Progenitor cell of endocrine pancreas (in vitro differentiated cells): ENCODE data around the gene NFU1. TPM values are rescaled to one million over a fixed set of nuclear protein-coding genes. Genes with fewer than 3 reads are reported as not detected.

Experiments
- DNase-seq: peaks from one replicate; pipeline ENCODE4 v3.0.0; 2021; ENCODE audit warnings: low spot score; ENCODE audit not compliant: unreplicated experiment
- H3K27ac Mint-ChIP-seq: 2 replicates; pipeline ENCODE4 v1.8.0; 2021; ENCODE audit warnings: mild to moderate bottlenecking, moderate library complexity, mixed read lengths
- H3K27me3 Mint-ChIP-seq: 2 replicates; pipeline ENCODE4 v1.8.0; 2021; ENCODE audit warnings: mixed read lengths
- H3K36me3 Mint-ChIP-seq: 2 replicates; pipeline ENCODE4 v1.8.0; 2022; ENCODE audit warnings: mixed read lengths; ENCODE audit not compliant: insufficient read depth
- H3K4me1 Mint-ChIP-seq: 2 replicates; pipeline ENCODE4 v1.8.0; 2021; ENCODE audit warnings: low read depth, mixed read lengths
- H3K4me3 Mint-ChIP-seq: 2 replicates; pipeline ENCODE4 v1.8.0; 2021; ENCODE audit warnings: low read depth, mild to moderate bottlenecking, moderate library complexity, mixed read lengths
- H3K9me3 Mint-ChIP-seq: 2 replicates; pipeline ENCODE4 v1.8.0; 2021; ENCODE audit warnings: low read depth, mixed read lengths
- total RNA-seq: library from RNA; stranded (reverse); gene quantifications from 2 replicates; pipeline ENCODE4 v1.2.1, GENCODE V29; 2021
- TF ChIP-seq, protein P1 (sequence below): fragments of 200-600 bp; sonication (generic); IDR thresholded peaks from one replicate; pipeline ENCODE4 v1.5.0; 2021; ENCODE audit warnings: antibody characterized with exemption, mild to moderate bottlenecking; ENCODE audit not compliant: unreplicated experiment

The NFU1 gene
- total RNA-seq, 1 donor from 2014 or later, result 44.1 TPM

DNA sequence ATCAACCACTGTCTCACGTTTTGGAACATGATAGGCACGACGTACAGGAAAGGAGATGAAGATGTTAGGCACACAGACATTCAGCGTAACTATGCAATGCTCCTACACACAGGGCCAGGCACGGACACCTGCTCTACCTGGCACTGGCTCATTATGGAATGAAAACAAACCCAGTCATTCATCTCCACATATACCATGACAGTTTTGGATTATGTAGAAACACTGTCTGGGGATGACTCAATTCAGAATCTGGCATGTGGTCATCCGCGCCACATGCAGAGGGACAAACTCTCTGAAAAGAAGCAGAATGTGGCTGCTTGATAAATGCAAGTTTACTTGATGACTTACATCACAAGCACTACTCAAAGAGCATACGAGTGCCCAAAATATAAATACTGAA is 29.5 kb upstream of the NFU1 start:
- no peaks in the 10 kb centered on the region for H3K9me3 Mint-ChIP-seq
- H3K27me3 Mint-ChIP-seq, result no peaks in the 10 kb centered on the region
- H3K36me3 Mint-ChIP-seq, result peaks cover 12% of the 10 kb centered on the region
- no peak overlapping the region for H3K4me3 Mint-ChIP-seq
- H3K4me1 Mint-ChIP-seq, result peaks cover 2% of the 10 kb centered on the region
- DNase-seq, result no peak
- H3K27ac Mint-ChIP-seq, result no peak overlapping the region
- TF ChIP-seq, protein P1, sequence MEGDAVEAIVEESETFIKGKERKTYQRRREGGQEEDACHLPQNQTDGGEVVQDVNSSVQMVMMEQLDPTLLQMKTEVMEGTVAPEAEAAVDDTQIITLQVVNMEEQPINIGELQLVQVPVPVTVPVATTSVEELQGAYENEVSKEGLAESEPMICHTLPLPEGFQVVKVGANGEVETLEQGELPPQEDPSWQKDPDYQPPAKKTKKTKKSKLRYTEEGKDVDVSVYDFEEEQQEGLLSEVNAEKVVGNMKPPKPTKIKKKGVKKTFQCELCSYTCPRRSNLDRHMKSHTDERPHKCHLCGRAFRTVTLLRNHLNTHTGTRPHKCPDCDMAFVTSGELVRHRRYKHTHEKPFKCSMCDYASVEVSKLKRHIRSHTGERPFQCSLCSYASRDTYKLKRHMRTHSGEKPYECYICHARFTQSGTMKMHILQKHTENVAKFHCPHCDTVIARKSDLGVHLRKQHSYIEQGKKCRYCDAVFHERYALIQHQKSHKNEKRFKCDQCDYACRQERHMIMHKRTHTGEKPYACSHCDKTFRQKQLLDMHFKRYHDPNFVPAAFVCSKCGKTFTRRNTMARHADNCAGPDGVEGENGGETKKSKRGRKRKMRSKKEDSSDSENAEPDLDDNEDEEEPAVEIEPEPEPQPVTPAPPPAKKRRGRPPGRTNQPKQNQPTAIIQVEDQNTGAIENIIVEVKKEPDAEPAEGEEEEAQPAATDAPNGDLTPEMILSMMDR, result no peak

DNA sequence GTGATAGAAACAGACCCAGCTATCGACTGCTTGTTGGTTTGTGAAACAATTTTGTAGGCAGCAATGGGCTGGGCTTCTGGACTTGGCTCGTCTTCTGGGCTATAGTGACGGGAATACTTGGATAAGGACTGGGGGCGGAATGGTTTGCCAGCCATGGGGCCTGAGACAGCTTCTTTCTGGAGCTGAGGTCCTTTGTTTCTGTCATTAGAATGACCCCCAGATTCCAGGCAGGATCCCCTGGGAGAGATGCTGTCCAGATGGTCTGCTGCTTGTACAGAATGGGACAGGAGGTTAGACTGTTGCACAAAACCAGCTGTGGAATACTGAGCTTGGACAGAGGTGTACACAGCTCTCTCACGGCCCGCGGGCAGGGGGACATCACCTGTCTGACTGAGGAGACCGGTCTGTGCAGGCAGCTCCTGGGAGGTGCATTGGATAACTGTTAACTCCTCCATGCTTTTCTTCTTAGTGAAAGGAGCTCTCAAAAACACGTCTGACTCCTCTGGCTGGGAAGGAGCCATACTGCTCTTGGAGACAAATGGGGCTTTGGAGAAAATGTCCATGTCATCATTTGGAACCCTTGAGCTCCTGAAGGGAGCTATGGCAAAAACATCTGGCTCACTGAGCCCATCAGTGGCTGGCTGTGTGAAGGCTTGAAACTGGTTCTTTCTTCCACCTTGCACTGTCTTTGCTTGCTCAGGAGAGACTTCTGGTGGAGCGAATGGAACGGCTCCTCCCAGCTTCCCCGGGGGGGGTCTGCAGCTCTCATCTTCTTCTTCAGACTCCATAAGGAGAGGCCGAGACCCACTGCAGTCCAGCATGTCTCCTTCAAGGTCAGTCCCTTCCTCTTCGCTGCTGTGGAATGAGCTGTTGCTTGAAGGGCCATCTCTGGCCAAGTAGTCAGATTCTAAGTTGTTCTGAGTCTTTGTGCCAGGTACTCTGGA is 28.6 kb upstream of the NFU1 start:
- Mint-ChIP-seq H3K27me3 (no peaks in the 10 kb centered on the region), H3K4me1 (peaks cover under 1% of the 10 kb centered on the region), H3K9me3 (no peaks in the 10 kb centered on the region), H3K4me3 (no peak overlapping the region), H3K27ac (no peak overlapping the region), H3K36me3 (peaks cover 12% of the 10 kb centered on the region)
- TF ChIP-seq, protein P1, result no peak
- no peak for DNase-seq

DNA sequence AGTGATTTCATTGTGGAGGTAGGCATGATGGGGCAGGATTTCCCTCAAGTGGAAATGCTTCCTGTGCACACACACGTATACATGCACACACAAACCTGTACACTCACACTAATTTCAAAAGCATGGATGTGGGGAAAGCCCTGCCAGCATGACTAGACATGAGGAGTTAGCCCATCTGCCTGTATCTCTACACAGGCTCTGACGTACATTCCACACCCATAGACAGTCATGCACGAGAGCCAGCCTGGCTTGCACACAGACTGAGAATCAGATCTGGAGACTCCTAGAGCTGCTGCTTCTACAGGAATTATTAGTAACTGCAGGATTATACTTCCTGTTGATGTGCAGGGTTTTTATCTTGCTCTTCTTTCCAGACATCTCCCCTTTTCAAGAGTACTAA is 27.3 kb upstream of the NFU1 start:
- DNase-seq, result no peak
- no peaks in the 10 kb centered on the region for H3K4me1 Mint-ChIP-seq
- no peaks in the 10 kb centered on the region for H3K27me3 Mint-ChIP-seq
- no peaks in the 10 kb centered on the region for H3K9me3 Mint-ChIP-seq
- TF ChIP-seq, protein P1, result no peak
- H3K4me3 Mint-ChIP-seq, result no peak overlapping the region
- peaks cover 12% of the 10 kb centered on the region for H3K36me3 Mint-ChIP-seq
- no peak overlapping the region for H3K27ac Mint-ChIP-seq

DNA sequence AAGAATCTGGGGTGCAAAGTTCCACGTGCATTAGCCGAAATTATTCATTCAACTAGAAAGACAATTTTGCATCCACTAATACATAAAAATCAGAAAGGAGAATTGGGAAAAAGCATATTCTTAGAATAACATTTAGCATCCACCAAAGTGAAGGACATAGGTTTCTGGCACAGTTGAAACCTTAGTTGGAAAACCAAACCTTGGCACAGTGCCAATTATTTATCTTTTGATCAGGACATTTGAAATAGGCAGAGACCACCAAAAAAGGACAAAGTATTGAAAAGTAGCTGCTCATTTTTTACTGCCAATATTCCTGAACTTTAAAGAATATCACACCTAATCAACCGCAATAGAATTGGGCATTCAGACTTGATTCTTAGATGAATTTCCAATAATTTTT is 25.5 kb upstream of the NFU1 start:
- Mint-ChIP-seq H3K27ac (no peak overlapping the region), H3K36me3 (peaks cover 12% of the 10 kb centered on the region), H3K9me3 (no peaks in the 10 kb centered on the region), H3K4me3 (no peak overlapping the region), H3K27me3 (peaks cover 3% of the 10 kb centered on the region), H3K4me1 (no peaks in the 10 kb centered on the region)
- no peak for DNase-seq
- TF ChIP-seq, protein P1, result no peak

DNA sequence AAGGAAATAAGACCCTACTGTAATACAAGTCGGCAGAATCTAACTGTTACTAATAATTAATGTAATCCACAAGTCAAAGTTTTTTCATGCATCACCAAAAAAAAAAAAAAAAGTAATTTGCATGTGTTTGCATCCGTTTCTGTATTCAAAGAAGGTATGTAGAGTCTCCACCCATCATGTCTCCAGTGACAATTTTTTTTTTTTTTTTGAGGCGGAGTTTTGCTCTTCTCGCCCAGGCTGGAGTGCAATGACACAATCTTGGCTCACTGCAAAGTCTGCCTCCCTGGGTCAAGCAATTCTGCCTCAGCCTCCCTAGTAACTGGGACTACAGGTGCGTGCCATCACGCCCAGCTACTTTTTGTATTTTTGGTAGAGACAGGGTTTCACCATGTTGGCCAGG is 24.2 kb upstream of the NFU1 start:
- H3K4me1 Mint-ChIP-seq, result no peaks in the 10 kb centered on the region
- peaks cover 12% of the 10 kb centered on the region for H3K36me3 Mint-ChIP-seq
- no peak overlapping the region for H3K4me3 Mint-ChIP-seq
- no peak overlapping the region for H3K27ac Mint-ChIP-seq
- H3K27me3 Mint-ChIP-seq, result peaks cover 7% of the 10 kb centered on the region
- TF ChIP-seq, protein P1, result no peak
- no peak for DNase-seq
- no peaks in the 10 kb centered on the region for H3K9me3 Mint-ChIP-seq
